ENCODE data around the gene PROX2.

The PROX2 gene

GRCh38 chr14:74909911-74910310 lies 34.0 kb upstream of the PROX2 start:
- DNase-seq (ENCODE audit: low read depth in 2 of 2) = no peak

- DNase-seq (ENCODE audit: low read depth in 2 of 2) = no peak
Measured at GRCh38 chr14:74909501-74909900, 33.6 kb upstream of the PROX2 start.

- DNase-seq (ENCODE audit: low read depth in 2 of 2) = no peak
Measured at GRCh38 chr14:74908861-74909341, 33.0 kb upstream of the PROX2 start.

GRCh38 chr14:74907744-74908143 lies 31.8 kb upstream of the PROX2 start:
- DNase-seq (ENCODE audit: low read depth in 2 of 2) = no peak

- DNase-seq (ENCODE audit: low read depth in 2 of 2) = no peak
Measured at GRCh38 chr14:74906925-74907521, 31.1 kb upstream of the PROX2 start.

GRCh38 chr14:74905595-74906142 lies 29.7 kb upstream of the PROX2 start:
- DNase-seq (ENCODE audit: low read depth in 2 of 2) = peak; percentile 68 to 83

GRCh38 chr14:74904635-74905503 lies 28.9 kb upstream of the PROX2 start:
- DNase-seq (ENCODE audit: low read depth in 2 of 2) = no peak

GRCh38 chr14:74902941-74903705 lies 27.2 kb upstream of the PROX2 start:
- DNase-seq (ENCODE audit: low read depth in 2 of 2) = no peak

GRCh38 chr14:74898694-74899093 lies 22.7 kb upstream of the PROX2 start:
- no peak for DNase-seq (ENCODE audit: low read depth in 2 of 2)

- DNase-seq (ENCODE audit: low read depth in 2 of 2) = no peak
Measured at GRCh38 chr14:74898083-74898482, 22.1 kb upstream of the PROX2 start.

- no peak for DNase-seq (ENCODE audit: low read depth in 2 of 2)
Measured at GRCh38 chr14:74897642-74898041, 21.7 kb upstream of the PROX2 start.

- DNase-seq (ENCODE audit: low read depth in 2 of 2) = no peak
Measured at GRCh38 chr14:74896400-74896799, 20.5 kb upstream of the PROX2 start.

GRCh38 chr14:74893614-74894091 lies 17.7 kb upstream of the PROX2 start:
- DNase-seq (ENCODE audit: low read depth in 2 of 2) = no peak

- DNase-seq (ENCODE audit: low read depth in 2 of 2) = no peak
Measured at GRCh38 chr14:74892745-74893144, 16.8 kb upstream of the PROX2 start.

- DNase-seq (ENCODE audit: low read depth in 2 of 2) = no peak
Measured at GRCh38 chr14:74891870-74892269, 15.9 kb upstream of the PROX2 start.

GRCh38 chr14:74890262-74890661 lies 14.3 kb upstream of the PROX2 start:
- DNase-seq (ENCODE audit: low read depth in 2 of 2) = no peak

GRCh38 chr14:74888164-74889158 lies 12.5 kb upstream of the PROX2 start:
- DNase-seq (ENCODE audit: low read depth in 2 of 2) = no peak

GRCh38 chr14:74886001-74886400 lies 10.1 kb upstream of the PROX2 start:
- DNase-seq (ENCODE audit: low read depth in 2 of 2) = no peak

GRCh38 chr14:74882103-74882920 lies 6.4 kb upstream of the PROX2 start:
- DNase-seq (ENCODE audit: low read depth in 2 of 2) = peak; percentile 39 to 40

Data from stimulated activated CD4-positive, alpha-beta T cell treated with anti-CD3 and anti-CD28 coated beads, Interleukin-4, amount 100 ng/mL, for 48 hours (primary cell).